ENCODE data around the gene MATR3. TPM values are rescaled to one million over a fixed set of nuclear protein-coding genes. Genes with fewer than 3 reads are reported as not detected.
A peak's percentile ranks its signal among the peaks of the same experiment; 100 is the strongest.

Gene MATR3
- total and polyA plus RNA-seq, 10 of the 15 experiments (the other 5 are each of a cell fraction or from before 2014, with no cell fraction given) = 134 to 401 (median 221) TPM

DNA sequence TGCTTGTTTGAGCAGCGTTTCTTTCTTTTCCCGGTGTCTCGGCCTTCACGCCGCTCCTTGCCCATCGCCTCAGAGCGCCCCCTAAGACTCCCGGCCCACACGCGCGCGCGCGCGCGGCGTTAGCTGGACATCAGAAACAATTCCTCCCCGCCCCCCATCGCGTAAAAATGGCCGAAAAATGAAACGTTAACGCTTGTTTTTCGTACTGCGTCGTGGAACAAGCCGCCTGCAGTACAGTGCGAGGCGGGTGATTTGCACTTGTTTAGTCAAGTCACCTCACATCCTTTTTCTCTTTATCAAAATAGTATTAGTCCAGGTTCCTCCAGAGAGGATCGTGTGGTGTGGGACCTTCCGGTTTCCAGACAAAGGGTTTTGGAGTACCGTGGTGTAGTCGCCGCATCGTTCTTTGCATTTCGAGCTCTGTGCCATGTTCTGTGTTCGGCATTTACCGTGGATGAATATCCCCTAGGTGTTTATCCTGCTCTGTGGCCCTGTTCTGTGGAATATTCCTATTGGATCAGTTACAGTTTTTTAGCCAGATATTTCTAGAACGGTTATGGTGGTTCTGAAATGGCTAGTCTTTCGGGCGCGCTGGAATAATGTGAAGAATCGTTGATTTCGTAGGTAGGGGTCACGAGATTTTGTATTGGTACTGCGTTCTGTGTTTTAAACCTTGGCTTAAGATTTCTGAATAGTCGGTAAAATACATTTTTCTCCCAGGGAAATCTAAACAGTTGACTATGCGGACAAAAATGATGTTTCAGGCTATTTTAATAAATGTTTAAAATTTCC, 1.0 kb downstream of the MATR3 start (continued):
- TF ChIP-seq, protein P1, sequence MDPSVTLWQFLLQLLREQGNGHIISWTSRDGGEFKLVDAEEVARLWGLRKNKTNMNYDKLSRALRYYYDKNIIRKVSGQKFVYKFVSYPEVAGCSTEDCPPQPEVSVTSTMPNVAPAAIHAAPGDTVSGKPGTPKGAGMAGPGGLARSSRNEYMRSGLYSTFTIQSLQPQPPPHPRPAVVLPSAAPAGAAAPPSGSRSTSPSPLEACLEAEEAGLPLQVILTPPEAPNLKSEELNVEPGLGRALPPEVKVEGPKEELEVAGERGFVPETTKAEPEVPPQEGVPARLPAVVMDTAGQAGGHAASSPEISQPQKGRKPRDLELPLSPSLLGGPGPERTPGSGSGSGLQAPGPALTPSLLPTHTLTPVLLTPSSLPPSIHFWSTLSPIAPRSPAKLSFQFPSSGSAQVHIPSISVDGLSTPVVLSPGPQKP (IDR thresholded peaks at IDR 0.05; ENCODE audit: low read depth, low read length) = no peak
- no peak; the same call in 1 of the 2 replicates for TF ChIP-seq IKZF1 (conservative IDR thresholded peaks at IDR 0.05)

DNA sequence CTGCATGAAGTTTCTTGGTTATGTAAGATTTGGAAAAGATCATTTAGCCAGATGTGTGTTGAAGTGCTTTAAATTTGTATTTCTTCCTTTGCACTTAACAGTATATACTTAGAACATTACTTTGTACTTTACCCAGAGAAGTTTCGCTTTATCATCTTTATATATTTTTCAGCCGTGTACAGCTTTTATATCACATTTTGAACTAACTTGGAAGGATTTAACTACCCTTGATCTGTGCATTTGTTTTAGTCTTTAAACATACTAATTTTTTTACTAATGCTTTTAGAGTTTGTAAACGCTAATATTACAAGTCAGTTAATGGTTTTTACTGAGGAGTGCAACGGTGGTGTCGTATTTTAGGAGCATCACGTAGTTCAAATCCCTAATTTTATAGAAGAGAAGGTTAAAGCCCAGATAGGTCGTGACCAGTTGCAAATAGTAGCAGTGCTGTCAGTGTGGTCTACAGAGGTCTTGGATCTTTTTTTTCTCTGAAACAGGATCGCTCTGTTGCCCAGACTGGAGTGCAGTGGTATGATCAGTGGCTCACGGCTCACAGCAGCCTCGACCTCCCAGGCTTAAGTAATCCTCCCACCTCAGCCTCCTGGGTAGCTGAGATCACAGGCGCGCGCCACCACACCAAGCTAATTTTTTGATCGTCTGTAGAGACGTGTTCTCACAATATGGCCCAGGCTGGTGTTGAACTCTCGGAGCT, 2.0 kb downstream of the MATR3 start:
- Histone ChIP-seq H2AFZ (ENCODE audit: control insufficient read depth, low read depth, low read length) (no peak overlapping the region), H3K4me1 (ENCODE audit: control insufficient read depth, insufficient read depth, low read length) (peaks cover 16% of the 10 kb centered on the region), H3K27ac (ENCODE audit: control insufficient read depth, insufficient read depth) (peak overlapping the region; percentile 98), H3K36me3 (ENCODE audit: control insufficient read depth in 2 of 2, insufficient read depth in 2 of 2, low read length in 1 of 2) (no peaks in the 10 kb centered on the region), H3K4me2 (ENCODE audit: control insufficient read depth, insufficient read depth) (peak overlapping the region; percentile 93), H3K79me2 (ENCODE audit: control insufficient read depth, insufficient read depth, low read length) (peaks cover 74% of the 10 kb centered on the region), H3K4me3 (peak overlapping the region; percentile 89), H3K9ac (ENCODE audit: control insufficient read depth, insufficient read depth, low read length) (peak overlapping the region; percentile 99), H3K27me3 (replicated peaks in 1 of 2; ENCODE audit: control insufficient read depth in 2 of 2, insufficient read depth in 2 of 2, low read length in 1 of 2) (no peaks in the 10 kb centered on the region), H4K20me1 (ENCODE audit: control insufficient read depth, insufficient read depth) (peaks cover 13% of the 10 kb centered on the region), H3K9me3 (replicated peaks; ENCODE audit: control insufficient read depth, insufficient read depth, low read length) (no peaks in the 10 kb centered on the region)
- 22% methylated on average over 16 of the region's 16 CpGs for WGBS (ENCODE audit: insufficient coverage, insufficient replicate concordance, low lambda C conversion rate, missing lambda C conversion rate)
- intact Hi-C loops (cut with micrococcal nuclease; ENCODE audit: unreplicated experiment) = loop anchor here (2.0 kb wide), 1 partner anchor 21 kb away; no protein-coding TSS in a partner anchor
- ATAC-seq = peak; percentile 2; the same call in 2 of the 3 replicates
- CTCF ChIA-PET = interaction anchor here (1.3 to 3.4 kb wide), 4 partner anchors 10 to 96 kb away, joined by 5 to 31 read pairs (median 11); no protein-coding TSS in a partner anchor
- no peak for FAIRE-seq
- POLR2A ChIA-PET = interaction anchor here (0.5 to 7.6 kb wide), 10 partner anchors 9 to 504 kb away, joined by 3 to 61 read pairs (median 7); partner anchors contain the start of gene MZB1
- DNase-seq (ENCODE audit: low read depth, low spot score) = no peak
- SMC1A ChIA-PET (ENCODE audit: uncharacterized antibody, unreplicated experiment) = interaction anchor here (0.6 to 12.7 kb wide), 9 partner anchors 9 to 96 kb away, joined by 3 to 136 read pairs (median 6); partner anchors contain the start of gene PAIP2
- RAD21 ChIA-PET (ENCODE audit: unreplicated experiment) = interaction anchor here (1.0 to 4.2 kb wide), 6 partner anchors 10 to 93 kb away, joined by 3 to 31 read pairs (median 5); no protein-coding TSS in a partner anchor
- in situ Hi-C loops (cut with MboI) = no loop called here
- TSS peak; percentile 40 for BruUV-seq (replicated peaks)
- TF ChIP-seq, protein P2, sequence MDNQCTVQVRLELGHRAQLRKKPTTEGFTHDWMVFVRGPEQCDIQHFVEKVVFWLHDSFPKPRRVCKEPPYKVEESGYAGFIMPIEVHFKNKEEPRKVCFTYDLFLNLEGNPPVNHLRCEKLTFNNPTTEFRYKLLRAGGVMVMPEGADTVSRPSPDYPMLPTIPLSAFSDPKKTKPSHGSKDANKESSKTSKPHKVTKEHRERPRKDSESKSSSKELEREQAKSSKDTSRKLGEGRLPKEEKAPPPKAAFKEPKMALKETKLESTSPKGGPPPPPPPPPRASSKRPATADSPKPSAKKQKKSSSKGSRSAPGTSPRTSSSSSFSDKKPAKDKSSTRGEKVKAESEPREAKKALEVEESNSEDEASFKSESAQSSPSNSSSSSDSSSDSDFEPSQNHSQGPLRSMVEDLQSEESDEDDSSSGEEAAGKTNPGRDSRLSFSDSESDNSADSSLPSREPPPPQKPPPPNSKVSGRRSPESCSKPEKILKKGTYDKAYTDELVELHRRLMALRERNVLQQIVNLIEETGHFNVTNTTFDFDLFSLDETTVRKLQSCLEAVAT (IDR thresholded peaks at IDR 0.05) = peak; percentile 21; the same call in 1 of the 2 replicates
- no peak for TF ChIP-seq MEF2A (IDR thresholded peaks at IDR 0.05; ENCODE audit: insufficient read depth, low read depth, low read length)
